SK-N-SH (cell line): Measurements from ENCODE around the gene LPCAT1. TPM values are rescaled to one million over a fixed set of nuclear protein-coding genes. Genes with fewer than 3 reads are reported as not detected.

Source experiments
- CTCF ChIA-PET: fragments of 300-600, 350-600 bp; formaldehyde crosslinking; extraction: SDS; loops from one replicate; lab custom pipeline; 2021; lab: Yijun Ruan, JAX
- POLR2A ChIA-PET: fragments of 350-600 bp; sonication (Branson Sonifier 250); formaldehyde crosslinking; extraction: SDS; loops from one replicate; lab custom pipeline; 2020; ENCODE audit warnings: antibody characterized with exemption, inconsistent platforms; lab: Yijun Ruan, JAX
- DNase-seq: peaks from one replicate; pipeline ENCODE4 v3.0.0; 2012
- H2AFZ ChIP-seq: fragments of 200-600 bp; sonication (generic); 2 replicates; pipeline ENCODE4 v1.8.1; 2016; ENCODE audit warnings: antibody characterized with exemption, mild to moderate bottlenecking, low read depth
- H3F3A ChIP-seq: fragments of 200-600 bp; sonication (generic); replicated peaks from 2 replicates; pipeline ENCODE3; 2016; ENCODE audit warnings: antibody characterized with exemption, mild to moderate bottlenecking; ENCODE audit not compliant: insufficient read depth
- H3K27ac ChIP-seq, 2 experiments: fragments of 200-500 bp in 1 of 2; fragments of 200-600 bp in 1 of 2; sonication (Bioruptor generic) in 1 of 2; sonication (generic), shearing (Covaris generic) in 1 of 2; 2 replicates each; pipeline versions ENCODE4 v1.5.1 to v1.6.1; 2014 to 2016; ENCODE audit warnings: low read depth in 2 of 2, inconsistent platforms in 1 of 2, low read length in 1 of 2, mild to moderate bottlenecking in 1 of 2, mixed read lengths in 1 of 2
- H3K27me3 ChIP-seq: fragments of 200-600 bp; sonication (generic), shearing (Covaris generic); 2 replicates; pipeline ENCODE4 v1.6.1; 2016; ENCODE audit warnings: mixed run types; ENCODE audit not compliant: insufficient read depth
- H3K36me3 ChIP-seq, 2 experiments: fragments of 200-500 bp in 1 of 2; fragments of 200-600 bp in 1 of 2; sonication (Bioruptor generic) in 1 of 2; sonication (generic) in 1 of 2; replicated peaks in 1 of 2; 2 replicates each; pipeline versions ENCODE3 to v1.5.1; 2014 to 2016; ENCODE audit warnings: low read length in 1 of 2, mild to moderate bottlenecking in 1 of 2; ENCODE audit not compliant: insufficient read depth in 2 of 2, control insufficient read depth in 1 of 2
- H3K4me1 ChIP-seq, 2 experiments: fragments of 200-500 bp in 1 of 2; fragments of 200-600 bp in 1 of 2; sonication (Bioruptor generic) in 1 of 2; sonication (generic), shearing (Covaris generic) in 1 of 2; 2 replicates each; pipeline versions ENCODE4 v1.5.1 to v1.6.1; 2014 to 2016; ENCODE audit warnings: low read depth in 1 of 2, low read length in 1 of 2, mixed run types in 1 of 2; ENCODE audit not compliant: insufficient read depth in 2 of 2, control insufficient read depth in 1 of 2
- H3K4me2 ChIP-seq: fragments of 200-600 bp; sonication (generic), shearing (Covaris generic); 2 replicates; pipeline ENCODE4 v1.6.1; 2017; ENCODE audit warnings: mixed run types
- H3K4me3 ChIP-seq, 2 experiments: fragments of 200-500 bp in 1 of 2; fragments of 200-600 bp in 1 of 2; sonication (Bioruptor generic) in 1 of 2; sonication (generic), shearing (Covaris generic) in 1 of 2; 2 replicates each; pipeline versions ENCODE4 v1.5.1 to v1.8.1; 2014 to 2016; ENCODE audit warnings: low read depth in 2 of 2, inconsistent platforms in 1 of 2, low read length in 1 of 2, mild to moderate bottlenecking in 1 of 2, mixed read lengths in 1 of 2, moderate library complexity in 1 of 2
- H3K79me2 ChIP-seq: fragments of 200-600 bp; sonication (generic); 2 replicates; pipeline ENCODE4 v1.8.1; 2017; ENCODE audit warnings: mild to moderate bottlenecking; ENCODE audit not compliant: insufficient read depth
- H3K9ac ChIP-seq: fragments of 200-600 bp; sonication (generic); 2 replicates; pipeline ENCODE4 v1.6.1; 2017; ENCODE audit warnings: mixed run types
- H3K9me2 ChIP-seq: fragments of 200-600 bp; sonication (generic); 2 replicates; pipeline ENCODE4 v1.6.1; 2017; ENCODE audit warnings: mixed run types
- H3K9me3 ChIP-seq: fragments of 200-600 bp; sonication (generic); 2 replicates; pipeline ENCODE4 v1.6.1; 2017; ENCODE audit warnings: mixed run types, mild to moderate bottlenecking, moderate library complexity
- H4K20me1 ChIP-seq: fragments of 200-600 bp; sonication (generic); 2 replicates; pipeline ENCODE4 v1.6.1; 2017; ENCODE audit warnings: mild to moderate bottlenecking, mixed run types; ENCODE audit not compliant: insufficient read depth
- ELF1 ChIP-seq: IDR thresholded peaks from 2 replicates; pipeline ENCODE4 v1.4.0; 2012
- FOXM1 ChIP-seq: IDR thresholded peaks from 2 replicates; pipeline ENCODE4 v1.4.0; 2012; ENCODE audit warnings: low read depth, mild to moderate bottlenecking
- RCOR1 ChIP-seq: fragments of 150-350 bp; IDR thresholded peaks from 2 replicates; pipeline ENCODE4 v1.6.1; 2017; ENCODE audit warnings: antibody characterized with exemption, low read length
- RFX5 ChIP-seq: IDR thresholded peaks from 2 replicates; pipeline ENCODE4 v1.6.1; 2012; ENCODE audit warnings: mild to moderate bottlenecking, improper control_type of control experiment, low read length
- RXRA ChIP-seq: IDR thresholded peaks from 2 replicates; pipeline ENCODE4 v1.4.0; 2012; ENCODE audit warnings: low read depth, mild to moderate bottlenecking, borderline replicate concordance
- TEAD4 ChIP-seq: IDR thresholded peaks from 2 replicates; pipeline ENCODE4 v1.4.0; 2012; ENCODE audit warnings: mild to moderate bottlenecking, borderline replicate concordance; ENCODE audit not compliant: insufficient read depth
- WGBS: methylation state at CpG from one replicate; pipeline ENCODE4 v1.1.6; 2017; ENCODE audit warnings: low lambda C conversion rate; 5-methylcytosine and 5-hydroxymethylcytosine counted together
- polyA plus RNA-seq, 3 experiments: library from polyadenylated mRNA; depleted of rRNA; stranded (reverse); fragments of >200 nt; gene quantifications; 2 replicates each; pipeline ENCODE4 v1.2.3, GENCODE V29; 2012
- TF ChIP-seq, protein P1 (sequence below): IDR thresholded peaks from 2 replicates; pipeline ENCODE4 v1.4.0; 2012; ENCODE audit warnings: low read depth, borderline replicate concordance
- TF ChIP-seq, protein P2 (sequence below): fragments of 150-350 bp; IDR thresholded peaks from 2 replicates; pipeline ENCODE4 v1.6.1; 2016; ENCODE audit warnings: mild to moderate bottlenecking, low read depth, low read length
- TF ChIP-seq, protein P3 (sequence below): IDR thresholded peaks from 2 replicates; pipeline ENCODE4 v1.4.0; 2012; ENCODE audit warnings: low read depth, borderline replicate concordance
- TF ChIP-seq, protein P4 (sequence below): IDR thresholded peaks from 2 replicates; pipeline ENCODE4 v1.4.0; 2012; ENCODE audit warnings: low read depth

LPCAT1 gene
- polyA plus RNA-seq, 1 of the 3 experiments (the other 2 are of a cell fraction), result 42.3 TPM

DNA sequence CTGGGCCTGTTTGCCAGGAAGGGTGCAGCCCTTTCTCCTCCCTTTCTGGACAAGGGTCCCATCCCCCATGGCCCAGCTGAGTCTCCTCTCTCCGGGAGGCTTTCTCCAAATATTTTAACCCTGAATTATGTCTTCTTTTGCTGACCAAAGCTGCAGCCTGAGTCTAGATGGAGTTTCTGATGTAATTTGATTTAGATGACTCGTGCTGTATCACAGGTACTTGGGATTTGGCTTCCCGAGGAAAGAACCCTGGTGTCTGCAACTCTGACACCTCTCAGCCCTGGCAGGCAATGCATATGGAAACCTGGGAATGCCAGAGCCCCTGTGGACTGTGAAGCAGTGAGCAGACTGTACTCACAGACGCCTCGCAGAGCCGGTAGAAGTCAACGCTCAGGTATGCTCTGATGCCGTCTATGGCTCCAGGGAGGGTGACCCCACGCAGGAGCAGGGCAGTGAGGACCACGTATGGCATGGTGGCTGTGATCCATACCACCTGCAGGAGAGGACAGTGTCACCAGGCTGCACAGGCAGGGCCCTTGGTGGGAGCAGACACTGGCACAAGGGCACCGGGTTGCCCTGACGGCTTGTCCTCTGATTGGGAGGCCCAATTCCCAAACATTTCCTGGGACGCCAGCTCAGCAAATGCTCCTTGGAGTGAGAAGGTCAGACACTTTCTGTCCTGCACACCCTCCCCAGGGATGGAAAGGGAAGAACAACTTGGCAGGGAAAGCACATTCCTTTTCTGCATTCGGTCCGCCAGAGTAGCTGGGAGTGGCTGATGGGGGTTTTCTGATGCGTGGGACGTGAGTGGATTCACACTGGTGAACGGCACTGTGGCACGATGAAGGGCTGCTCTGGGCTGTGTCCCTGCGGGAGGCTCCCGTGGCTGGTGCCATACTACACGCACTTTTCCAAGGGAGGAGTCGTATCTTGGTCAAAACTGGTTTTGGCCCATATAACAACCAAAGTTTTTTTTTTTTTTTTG lies 103.3 kb downstream of the LPCAT1 start:
- Histone ChIP-seq H3K9ac (no peak overlapping the region), H3K4me2 (no peak overlapping the region), H3K27me3 (no peaks in the 10 kb centered on the region; the same call in 1 of the 2 replicates), H3K4me3 (no peak overlapping the region), H3K79me2 (no peaks in the 10 kb centered on the region), H3K27ac (no peak overlapping the region), H3K4me1 (no peaks in the 10 kb centered on the region), H3K9me3 (no peaks in the 10 kb centered on the region), H3F3A (no peaks in the 10 kb centered on the region), H2AFZ (no peak overlapping the region), H3K36me3 (no peaks in the 10 kb centered on the region), H4K20me1 (no peaks in the 10 kb centered on the region), H3K9me2 (no peaks in the 10 kb centered on the region)
- ChIA-PET CTCF (no interaction called here), POLR2A (no interaction called here)
- no peak for DNase-seq
- TF ChIP-seq, protein P1, sequence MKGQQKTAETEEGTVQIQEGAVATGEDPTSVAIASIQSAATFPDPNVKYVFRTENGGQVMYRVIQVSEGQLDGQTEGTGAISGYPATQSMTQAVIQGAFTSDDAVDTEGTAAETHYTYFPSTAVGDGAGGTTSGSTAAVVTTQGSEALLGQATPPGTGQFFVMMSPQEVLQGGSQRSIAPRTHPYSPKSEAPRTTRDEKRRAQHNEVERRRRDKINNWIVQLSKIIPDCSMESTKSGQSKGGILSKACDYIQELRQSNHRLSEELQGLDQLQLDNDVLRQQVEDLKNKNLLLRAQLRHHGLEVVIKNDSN, result no peak
- 16% methylated on average over 15 of the region's 23 CpGs for WGBS

- H2AFZ ChIP-seq, result no peak overlapping the region
- no peaks in the 10 kb centered on the region for H3K36me3 ChIP-seq
- WGBS, result 4% methylated on average over 11 of the region's 11 CpGs
- no peaks in the 10 kb centered on the region for H3K9me2 ChIP-seq
- no peak overlapping the region for H3K27ac ChIP-seq
- H3K27me3 ChIP-seq, result no peaks in the 10 kb centered on the region; the same call in 1 of the 2 replicates
- no peaks in the 10 kb centered on the region for H3F3A ChIP-seq
- no peak for DNase-seq
- TF ChIP-seq, protein P2, sequence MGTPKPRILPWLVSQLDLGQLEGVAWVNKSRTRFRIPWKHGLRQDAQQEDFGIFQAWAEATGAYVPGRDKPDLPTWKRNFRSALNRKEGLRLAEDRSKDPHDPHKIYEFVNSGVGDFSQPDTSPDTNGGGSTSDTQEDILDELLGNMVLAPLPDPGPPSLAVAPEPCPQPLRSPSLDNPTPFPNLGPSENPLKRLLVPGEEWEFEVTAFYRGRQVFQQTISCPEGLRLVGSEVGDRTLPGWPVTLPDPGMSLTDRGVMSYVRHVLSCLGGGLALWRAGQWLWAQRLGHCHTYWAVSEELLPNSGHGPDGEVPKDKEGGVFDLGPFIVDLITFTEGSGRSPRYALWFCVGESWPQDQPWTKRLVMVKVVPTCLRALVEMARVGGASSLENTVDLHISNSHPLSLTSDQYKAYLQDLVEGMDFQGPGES, result no peak
- TF ChIP-seq FOXM1 (no peak), RCOR1 (no peak), RXRA (no peak), TEAD4 (no peak), ELF1 (no peak), RFX5 (no peak)
- TF ChIP-seq, protein P3, sequence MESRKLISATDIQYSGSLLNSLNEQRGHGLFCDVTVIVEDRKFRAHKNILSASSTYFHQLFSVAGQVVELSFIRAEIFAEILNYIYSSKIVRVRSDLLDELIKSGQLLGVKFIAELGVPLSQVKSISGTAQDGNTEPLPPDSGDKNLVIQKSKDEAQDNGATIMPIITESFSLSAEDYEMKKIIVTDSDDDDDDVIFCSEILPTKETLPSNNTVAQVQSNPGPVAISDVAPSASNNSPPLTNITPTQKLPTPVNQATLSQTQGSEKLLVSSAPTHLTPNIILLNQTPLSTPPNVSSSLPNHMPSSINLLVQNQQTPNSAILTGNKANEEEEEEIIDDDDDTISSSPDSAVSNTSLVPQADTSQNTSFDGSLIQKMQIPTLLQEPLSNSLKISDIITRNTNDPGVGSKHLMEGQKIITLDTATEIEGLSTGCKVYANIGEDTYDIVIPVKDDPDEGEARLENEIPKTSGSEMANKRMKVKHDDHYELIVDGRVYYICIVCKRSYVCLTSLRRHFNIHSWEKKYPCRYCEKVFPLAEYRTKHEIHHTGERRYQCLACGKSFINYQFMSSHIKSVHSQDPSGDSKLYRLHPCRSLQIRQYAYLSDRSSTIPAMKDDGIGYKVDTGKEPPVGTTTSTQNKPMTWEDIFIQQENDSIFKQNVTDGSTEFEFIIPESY, result no peak
- TF ChIP-seq, protein P4, sequence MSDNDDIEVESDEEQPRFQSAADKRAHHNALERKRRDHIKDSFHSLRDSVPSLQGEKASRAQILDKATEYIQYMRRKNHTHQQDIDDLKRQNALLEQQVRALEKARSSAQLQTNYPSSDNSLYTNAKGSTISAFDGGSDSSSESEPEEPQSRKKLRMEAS, result no peak
- H3K4me2 ChIP-seq, result no peak overlapping the region
- no peaks in the 10 kb centered on the region for H3K79me2 ChIP-seq
- no peaks in the 10 kb centered on the region for H3K9me3 ChIP-seq
- H3K4me3 ChIP-seq, result no peak overlapping the region
- H4K20me1 ChIP-seq, result no peaks in the 10 kb centered on the region
- no peaks in the 10 kb centered on the region for H3K4me1 ChIP-seq
- ChIA-PET CTCF (interaction anchor here (0.7 kb wide), 1 partner anchor 225 kb away, joined by 3 read pairs; no protein-coding TSS in a partner anchor), POLR2A (no interaction called here)
- H3K9ac ChIP-seq, result no peak overlapping the region
Observed at GRCh38 chr5:1419476-1420210, 104.1 kb downstream of the LPCAT1 start.
